ENCODE measurements around the gene ZNF394. TPM values are rescaled to one million over a fixed set of nuclear protein-coding genes. Genes with fewer than 3 reads are reported as not detected.

ZNF394 gene
- total RNA-seq, 1 experiment from 2014 or later = 24.2 TPM

DNA sequence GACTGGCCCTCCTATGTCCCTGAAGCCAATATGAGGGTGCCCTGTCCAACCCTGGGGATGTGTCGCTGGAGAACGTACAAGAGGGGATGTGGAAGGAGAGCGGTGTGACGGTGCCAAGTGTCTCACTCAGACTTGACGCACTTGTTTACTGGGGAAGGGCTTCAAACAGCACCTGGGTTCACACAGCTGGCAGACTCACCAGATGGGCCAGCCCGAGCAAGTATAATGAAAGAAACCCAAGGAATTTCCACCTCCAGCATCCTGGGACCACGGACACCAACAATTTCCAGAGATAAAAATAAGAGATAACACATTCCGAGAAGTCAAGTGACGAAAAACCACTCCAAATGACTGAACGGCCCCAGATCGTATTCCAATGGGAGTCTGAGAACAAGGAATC is 39.4 kb downstream of the ZNF394 start:
- Histone ChIP-seq H2BK20ac (ENCODE audit: low read depth, low read length, poor library complexity, severe bottlenecking) (no peak overlapping the region), H3K27me3 (ENCODE audit: insufficient read depth, low read length) (no peaks in the 10 kb centered on the region), H4K20me1 (ENCODE audit: control insufficient read depth, insufficient read depth, insufficient read length) (no peaks in the 10 kb centered on the region), H3K18ac (ENCODE audit: insufficient read length, low read depth, low read length) (no peak overlapping the region), H3K9me3 (ENCODE audit: control insufficient read depth, low read depth, low read length) (no peaks in the 10 kb centered on the region), H3K56ac (ENCODE audit: insufficient read length, low read depth, low read length) (no peak overlapping the region), H3K23ac (ENCODE audit: insufficient read length, low read depth, low read length) (no peak overlapping the region), H3K79me1 (ENCODE audit: insufficient read depth, low read depth, low read length, poor library complexity, severe bottlenecking) (peaks cover 11% of the 10 kb centered on the region), H4K5ac (ENCODE audit: insufficient read length, low read depth, low read length) (no peak overlapping the region), H3K27ac (ENCODE audit: insufficient read length, low read depth, low read length) (no peak overlapping the region), H3K4me1 (ENCODE audit: insufficient read depth, low read length) (no peaks in the 10 kb centered on the region), H3K4ac (ENCODE audit: low read depth, low read length) (no peak overlapping the region), H3K23me2 (ENCODE audit: insufficient read length, low read depth, low read length, poor library complexity, severe bottlenecking) (peaks cover 6% of the 10 kb centered on the region), H3K14ac (ENCODE audit: insufficient read depth, low read length) (no peak overlapping the region), H2BK12ac (ENCODE audit: insufficient read length, low read depth, low read length) (no peak overlapping the region), H3K9ac (ENCODE audit: extremely low read depth, insufficient read length, low read length) (no peak overlapping the region), H3K4me2 (ENCODE audit: insufficient read depth, insufficient read length, low read length) (no peak overlapping the region), H2BK120ac (ENCODE audit: low read depth, low read length, poor library complexity, severe bottlenecking) (no peak overlapping the region), H2BK15ac (ENCODE audit: low read depth, low read length) (no peak overlapping the region), H3T11ph (ENCODE audit: low read length) (no peak overlapping the region), H3K79me2 (ENCODE audit: insufficient read depth, low read length) (peaks cover 21% of the 10 kb centered on the region; the same call in 1 of the 2 replicates), H4K91ac (ENCODE audit: insufficient read length, low read depth, low read length) (no peak overlapping the region), H2AK5ac (ENCODE audit: insufficient read length, low read length) (no peak overlapping the region), H2BK5ac (ENCODE audit: insufficient read length, low read length) (no peak overlapping the region), H4K8ac (replicated peaks; ENCODE audit: insufficient read length, low read depth, low read length) (no peak overlapping the region), H2AFZ (ENCODE audit: low read length) (no peak overlapping the region)
- Mint-ChIP-seq H3K4me3 (peak overlapping the region in 1 of 2 experiments; percentile 16; a peak in 2 of 5 replicates), H3K4me1 (peaks cover 8 to 9% of the 10 kb centered on the region in 2 experiments), H3K27ac (peak overlapping the region in 1 of 3 experiments; percentile 46; a peak in 2 of 7 replicates), H3K9me3 (0 out of 5 replicates have a peak, but pooled peaks cover 0 to 3% of the 10 kb centered on the region in 2 experiments), H3K27me3 (ENCODE audit: low read depth) (no peaks in the 10 kb centered on the region; the same call in none of the 2 replicates), H3K36me3 (ENCODE audit: insufficient read depth in 1 of 3, low read depth in 3 of 3) (peaks cover 42 to 84% (median 65%) of the 10 kb centered on the region in 3 experiments)
- DNase-seq = no peak
- WGBS (ENCODE audit: extremely low coverage, insufficient read length, low lambda C conversion rate) = no CpG with 5 or more reads among the region's 11 CpGs
- TF ChIP-seq, protein P1, sequence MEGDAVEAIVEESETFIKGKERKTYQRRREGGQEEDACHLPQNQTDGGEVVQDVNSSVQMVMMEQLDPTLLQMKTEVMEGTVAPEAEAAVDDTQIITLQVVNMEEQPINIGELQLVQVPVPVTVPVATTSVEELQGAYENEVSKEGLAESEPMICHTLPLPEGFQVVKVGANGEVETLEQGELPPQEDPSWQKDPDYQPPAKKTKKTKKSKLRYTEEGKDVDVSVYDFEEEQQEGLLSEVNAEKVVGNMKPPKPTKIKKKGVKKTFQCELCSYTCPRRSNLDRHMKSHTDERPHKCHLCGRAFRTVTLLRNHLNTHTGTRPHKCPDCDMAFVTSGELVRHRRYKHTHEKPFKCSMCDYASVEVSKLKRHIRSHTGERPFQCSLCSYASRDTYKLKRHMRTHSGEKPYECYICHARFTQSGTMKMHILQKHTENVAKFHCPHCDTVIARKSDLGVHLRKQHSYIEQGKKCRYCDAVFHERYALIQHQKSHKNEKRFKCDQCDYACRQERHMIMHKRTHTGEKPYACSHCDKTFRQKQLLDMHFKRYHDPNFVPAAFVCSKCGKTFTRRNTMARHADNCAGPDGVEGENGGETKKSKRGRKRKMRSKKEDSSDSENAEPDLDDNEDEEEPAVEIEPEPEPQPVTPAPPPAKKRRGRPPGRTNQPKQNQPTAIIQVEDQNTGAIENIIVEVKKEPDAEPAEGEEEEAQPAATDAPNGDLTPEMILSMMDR (conservative IDR thresholded peaks at IDR 0.05) = no peak

All from H9 (cell line).